Measurements from ENCODE around the gene ARRDC4. TPM values are rescaled to one million over a fixed set of nuclear protein-coding genes. Genes with fewer than 3 reads are reported as not detected.

The ARRDC4 gene
- total and polyA plus RNA-seq, 4 donors, result 16.5 to 41.5 (median 19.4) TPM

DNA sequence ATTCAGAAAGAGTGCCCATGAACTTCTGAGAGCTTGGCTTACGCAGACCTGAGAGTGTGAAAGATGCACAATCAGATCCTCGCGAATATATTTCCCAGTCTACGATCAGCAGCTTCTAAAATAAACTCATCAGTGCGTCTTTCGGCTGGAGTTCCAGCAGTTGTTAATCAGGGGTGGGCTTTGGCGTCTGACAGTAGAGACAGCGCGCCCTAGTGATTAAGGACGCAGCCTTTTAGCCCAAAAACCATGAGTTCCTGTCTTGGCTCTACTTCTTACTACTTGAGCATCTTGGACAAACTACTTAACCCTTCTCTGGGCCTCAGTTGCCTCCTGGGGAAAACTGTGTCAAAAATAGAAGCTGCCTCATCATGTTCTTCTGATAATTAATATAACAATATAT lies 15.8 kb upstream of the ARRDC4 start:
- no peaks in the 10 kb centered on the region for H3K36me3 ChIP-seq (ENCODE audit: control insufficient read depth in 4 of 4, insufficient read depth in 4 of 4, low read length in 4 of 4)
- DNase-seq (no peak), ATAC-seq (ENCODE audit: insufficient read depth, low FRiP score) (no peak)
- WGBS, 2 donors, result 67 to 76% methylated on average over 10 of the region's 10 CpGs
- H3K4me1 ChIP-seq (ENCODE audit: control insufficient read depth in 5 of 5, insufficient read depth in 5 of 5, low read length in 5 of 5), result no peaks in the 10 kb centered on the region
- no peak for TF ChIP-seq CTCF (IDR thresholded peaks at IDR 0.05; ENCODE audit: control extremely low read depth, extremely low read depth)
- H3K27ac ChIP-seq (ENCODE audit: low read depth in 1 of 2, low read length in 1 of 2), result no peak overlapping the region
- no peak overlapping the region for H3K9ac ChIP-seq (ENCODE audit: insufficient read depth in 1 of 2, low read length in 2 of 2)
- H3K9me3 ChIP-seq (ENCODE audit: control insufficient read depth in 4 of 4, insufficient read depth in 3 of 4, low read length in 3 of 4), result peaks cover 0 to 4% (median 0%) of the 10 kb centered on the region in 4 donors
- peaks cover 0 to 4% (median 2%) of the 10 kb centered on the region in 3 donors for H3K27me3 ChIP-seq (ENCODE audit: control insufficient read depth in 3 of 3, insufficient read depth in 3 of 3, low read length in 2 of 3)
- H3K4me3 ChIP-seq, result no peak overlapping the region

- H3K9me3 ChIP-seq (ENCODE audit: control insufficient read depth in 4 of 4, insufficient read depth in 3 of 4, low read length in 3 of 4), result peaks cover 0 to 4% (median 0%) of the 10 kb centered on the region in 4 donors
- ATAC-seq (ENCODE audit: insufficient read depth, low FRiP score), result no peak
- no peak for DNase-seq
Measured at GRCh38 chr15:97947465-97948260, 12.8 kb upstream of the ARRDC4 start.

GRCh38 chr15:97953254-97953653 lies 7.2 kb upstream of the ARRDC4 start:
- Histone ChIP-seq H3K4me3 (no peak overlapping the region), H3K36me3 (ENCODE audit: control insufficient read depth in 4 of 4, insufficient read depth in 4 of 4, low read length in 4 of 4) (no peaks in the 10 kb centered on the region), H3K27ac (ENCODE audit: low read depth in 1 of 2, low read length in 1 of 2) (no peak overlapping the region), H3K4me1 (ENCODE audit: control insufficient read depth in 5 of 5, insufficient read depth in 5 of 5, low read length in 5 of 5) (no peaks in the 10 kb centered on the region), H3K27me3 (ENCODE audit: control insufficient read depth in 3 of 3, insufficient read depth in 3 of 3, low read length in 2 of 3) (peaks cover 0 to under 1% (median 0%) of the 10 kb centered on the region in 3 donors), H3K9ac (ENCODE audit: insufficient read depth in 1 of 2, low read length in 2 of 2) (no peak overlapping the region), H3K9me3 (ENCODE audit: control insufficient read depth in 4 of 4, insufficient read depth in 3 of 4, low read length in 3 of 4) (no peaks in the 10 kb centered on the region)
- DNase-seq, result no peak
- no peak for ATAC-seq (ENCODE audit: insufficient read depth, low FRiP score)
- WGBS, 2 donors, result 82 to 91% methylated on average over 6 of the region's 6 CpGs
- no peak for TF ChIP-seq CTCF (IDR thresholded peaks at IDR 0.05; ENCODE audit: control extremely low read depth, extremely low read depth)

More at GRCh38 chr15:97947465-97948260, 12.8 kb upstream of the ARRDC4 start:
- Histone ChIP-seq H3K9ac (ENCODE audit: insufficient read depth in 1 of 2, low read length in 2 of 2) (no peak overlapping the region), H3K27me3 (ENCODE audit: control insufficient read depth in 3 of 3, insufficient read depth in 3 of 3, low read length in 2 of 3) (peaks cover 0 to 4% (median 2%) of the 10 kb centered on the region in 3 donors), H3K4me3 (no peak overlapping the region), H3K4me1 (ENCODE audit: control insufficient read depth in 5 of 5, insufficient read depth in 5 of 5, low read length in 5 of 5) (no peaks in the 10 kb centered on the region), H3K27ac (ENCODE audit: low read depth in 1 of 2, low read length in 1 of 2) (no peak overlapping the region), H3K36me3 (ENCODE audit: control insufficient read depth in 4 of 4, insufficient read depth in 4 of 4, low read length in 4 of 4) (no peaks in the 10 kb centered on the region)
- 85 to 94% methylated on average over 14 of the region's 14 CpGs for WGBS, 2 donors
- TF ChIP-seq CTCF (IDR thresholded peaks at IDR 0.05; ENCODE audit: control extremely low read depth, extremely low read depth), result no peak
